NCI-H1694 treated with DMSO at 0.1 percent for 48 hours (cell line): ENCODE measurements around the gene ECSIT.
A peak's percentile ranks its signal among the peaks of the same experiment; 100 is the strongest.

Experiments
- DNase-seq: peaks from one replicate; lab custom pipeline; 2025; lab: John Stamatoyannopoulos, UW

Gene ECSIT

DNA sequence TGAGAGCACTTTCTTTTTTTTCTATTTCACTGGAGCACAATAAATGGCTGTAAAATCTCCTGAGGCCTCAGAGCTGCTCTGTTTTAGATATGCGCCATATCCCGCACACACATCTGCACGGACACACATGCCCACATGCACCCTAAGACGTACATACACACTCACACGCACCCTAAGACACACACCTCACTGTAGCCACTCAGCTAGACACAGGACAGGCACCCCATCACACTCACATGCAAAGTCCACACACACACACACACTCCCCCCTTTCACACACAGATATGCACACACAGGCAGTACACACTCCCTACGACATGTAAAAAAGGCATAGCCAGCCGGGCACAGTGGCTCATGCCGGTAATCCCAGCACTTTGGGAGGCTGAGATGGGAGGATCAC, 21.3 kb upstream of the ECSIT start:
- no peak for DNase-seq

DNA sequence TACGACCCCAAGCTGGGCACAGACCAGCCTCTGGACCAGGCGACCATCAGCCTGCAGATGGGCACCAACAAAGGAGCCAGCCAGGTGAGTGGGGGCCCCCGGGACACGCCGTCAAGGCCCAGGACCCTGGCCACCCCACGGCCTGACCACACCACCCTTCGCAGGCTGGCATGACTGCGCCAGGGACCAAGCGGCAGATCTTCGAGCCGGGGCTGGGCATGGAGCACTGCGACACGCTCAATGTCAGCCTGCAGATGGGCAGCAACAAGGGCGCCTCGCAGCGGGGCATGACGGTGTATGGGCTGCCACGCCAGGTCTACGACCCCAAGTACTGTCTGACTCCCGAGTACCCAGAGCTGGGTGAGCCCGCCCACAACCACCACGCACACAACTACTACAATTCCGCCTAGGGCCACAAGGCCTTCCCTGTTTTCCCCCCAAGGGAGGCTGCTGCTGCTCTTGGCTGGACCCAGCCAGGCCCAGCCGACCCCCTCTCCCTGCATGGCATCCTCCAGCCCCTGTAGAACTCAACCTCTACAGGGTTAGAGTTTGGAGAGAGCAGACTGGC, 20.5 kb upstream of the ECSIT start:
- DNase-seq: no peak

DNA sequence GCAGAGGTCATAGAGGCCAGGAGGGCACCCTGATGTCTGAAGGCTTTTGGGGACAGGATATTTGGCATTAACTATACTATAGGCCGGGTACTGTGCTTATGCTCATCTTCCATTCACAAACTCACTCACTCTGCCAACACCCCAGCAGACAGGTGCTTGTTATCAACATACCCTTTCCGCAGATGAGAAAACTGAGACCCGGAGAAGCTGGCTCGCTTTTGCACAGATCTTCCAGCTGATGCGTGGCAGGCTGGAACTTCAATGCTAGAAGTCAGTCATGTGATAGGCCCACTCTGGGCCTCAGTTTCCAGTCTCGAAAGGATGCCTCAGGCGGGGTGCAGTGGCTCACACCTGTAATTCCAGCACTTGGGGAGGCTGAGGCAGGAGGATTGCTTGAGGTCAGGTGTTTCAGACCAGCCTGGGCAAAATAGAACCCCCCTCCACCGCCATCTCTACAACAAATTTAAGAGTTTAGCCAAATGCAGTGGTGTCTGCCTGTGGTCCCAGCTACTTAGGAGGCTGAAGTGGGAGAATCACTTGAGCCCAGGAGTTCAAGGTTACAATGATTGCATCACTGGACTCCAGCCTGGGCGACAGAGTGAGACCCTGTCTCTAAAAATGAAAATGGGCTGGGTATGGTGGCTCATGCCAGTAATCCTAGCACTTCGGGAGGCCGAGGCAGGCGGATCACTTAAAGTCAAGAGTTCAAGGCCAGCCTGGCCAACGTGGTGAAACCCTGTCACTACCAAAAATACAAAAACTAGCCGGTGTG, 19.2 kb upstream of the ECSIT start:
- no peak for DNase-seq

DNA sequence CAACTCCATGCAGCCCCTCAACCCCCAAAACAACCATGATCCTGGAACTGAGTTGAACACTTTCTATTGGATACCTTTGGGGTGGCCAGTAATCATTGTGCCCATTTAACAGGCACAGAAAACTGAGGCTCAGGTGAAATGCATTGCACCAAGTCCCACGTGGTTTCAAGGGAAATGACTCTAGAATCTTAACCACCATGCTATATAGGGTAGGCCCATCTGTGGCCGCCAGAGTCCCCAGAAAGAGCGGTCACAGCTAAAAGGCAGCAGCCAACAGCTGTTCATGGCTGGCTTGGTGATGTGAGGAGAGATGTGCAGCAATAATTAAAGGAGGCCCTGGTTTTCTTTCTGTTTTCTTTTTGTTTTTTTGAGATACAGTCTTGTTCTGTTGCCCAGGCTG, 12.3 kb upstream of the ECSIT start:
- DNase-seq: no peak

DNA sequence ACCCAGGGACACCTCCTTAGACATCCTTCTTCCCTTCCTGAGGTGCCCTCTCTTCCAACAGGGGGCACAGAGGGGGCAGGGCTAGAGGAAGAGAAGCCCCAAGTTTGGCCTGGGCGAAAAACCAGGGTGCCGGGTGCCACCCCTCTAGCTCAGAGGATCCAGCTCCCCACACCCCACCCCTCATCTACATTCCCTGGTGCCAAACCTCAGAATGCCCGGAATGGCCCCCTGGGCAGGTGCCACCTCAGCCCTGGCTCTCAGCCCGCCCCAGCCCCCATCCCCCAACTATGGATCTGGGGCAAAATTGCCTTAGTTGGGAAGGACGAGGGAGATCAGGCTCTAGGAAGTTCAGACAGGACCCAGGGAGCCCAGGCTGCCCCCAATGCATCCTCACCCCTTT, 11.7 kb upstream of the ECSIT start:
- no peak for DNase-seq

DNA sequence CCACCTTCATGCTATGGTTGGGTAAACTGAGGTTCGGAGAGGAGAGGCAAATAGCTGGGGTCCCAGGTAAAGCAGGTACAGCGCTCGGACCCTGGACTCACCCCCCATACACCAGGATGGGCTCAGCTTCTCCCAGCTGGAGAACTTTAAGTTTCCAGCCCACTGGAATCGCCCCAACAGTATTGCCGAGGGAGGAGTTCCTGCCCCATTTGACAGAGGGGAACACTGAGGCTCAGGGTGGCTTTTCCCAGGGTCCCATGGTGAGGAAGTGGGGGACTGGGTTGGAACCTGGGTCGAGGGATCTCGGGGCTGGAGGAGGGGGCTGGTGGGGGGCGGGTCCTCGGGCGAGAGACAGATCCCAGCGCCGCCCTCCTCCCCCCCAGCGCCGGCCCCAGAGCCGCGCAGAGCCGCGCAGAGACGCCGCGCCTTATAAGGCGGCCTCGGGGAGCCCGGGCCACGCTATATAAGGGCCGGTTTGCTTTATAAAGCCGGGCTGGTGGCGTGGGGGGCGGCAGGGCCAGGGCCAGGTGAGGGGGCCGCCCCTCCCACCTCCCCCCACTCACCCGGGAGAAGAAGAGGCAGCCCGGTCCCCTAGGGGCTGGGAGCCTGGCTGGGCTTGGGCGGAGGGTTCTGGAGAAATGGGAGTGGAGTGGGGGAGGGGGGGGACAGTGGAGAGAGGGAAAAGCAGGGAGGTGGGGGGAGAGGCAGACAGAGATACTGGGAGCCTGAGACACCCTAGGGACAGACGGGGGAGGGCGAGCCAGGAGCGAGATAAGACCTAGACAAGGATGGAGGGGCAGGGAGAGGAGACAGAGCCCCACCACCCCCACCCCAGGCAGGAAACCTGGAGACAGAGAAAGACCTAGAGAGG, 10.8 kb upstream of the ECSIT start:
- DNase-seq: no peak

DNA sequence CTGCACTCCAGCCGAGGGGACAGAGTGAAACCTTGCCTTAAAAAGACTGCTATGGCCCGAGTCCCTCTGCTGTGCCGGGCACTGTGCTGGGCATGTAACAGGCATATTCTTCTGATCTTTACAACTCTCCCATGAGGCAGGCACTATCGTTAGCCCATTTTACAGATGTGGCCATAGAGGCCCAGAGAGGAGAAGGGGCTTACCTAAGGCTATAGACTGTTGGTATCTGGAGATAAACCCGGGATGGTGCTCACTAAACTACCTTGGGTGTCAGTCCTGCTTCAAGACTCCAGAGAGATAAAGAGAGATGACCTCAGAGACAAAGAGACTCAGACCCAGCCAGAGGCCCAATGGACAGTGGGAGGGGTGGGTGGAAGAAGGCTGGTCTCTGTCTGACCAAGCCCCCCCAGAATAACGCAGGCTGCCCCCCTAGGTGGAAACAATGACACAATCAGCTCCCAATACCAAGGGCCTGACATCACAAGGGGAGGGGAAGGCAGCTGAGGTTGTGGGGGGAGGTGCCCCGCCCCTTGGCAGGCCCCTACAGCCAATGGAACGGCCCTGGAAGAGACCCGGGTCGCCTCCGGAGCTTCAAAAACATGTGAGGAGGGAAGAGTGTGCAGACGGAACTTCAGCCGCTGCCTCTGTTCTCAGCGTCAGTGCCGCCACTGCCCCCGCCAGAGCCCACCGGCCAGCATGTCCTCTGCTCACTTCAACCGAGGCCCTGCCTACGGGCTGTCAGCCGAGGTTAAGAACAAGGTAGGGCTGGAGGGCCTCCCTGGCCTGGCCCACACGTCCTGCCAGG, 9.5 kb upstream of the ECSIT start, which contains the start of gene CNN1:
TSS of gene CNN1 (plus strand) at position 620 of the 805 bp plus-strand sequence. CDS start at position 697, 77 bp downstream.
- no peak for DNase-seq

DNA sequence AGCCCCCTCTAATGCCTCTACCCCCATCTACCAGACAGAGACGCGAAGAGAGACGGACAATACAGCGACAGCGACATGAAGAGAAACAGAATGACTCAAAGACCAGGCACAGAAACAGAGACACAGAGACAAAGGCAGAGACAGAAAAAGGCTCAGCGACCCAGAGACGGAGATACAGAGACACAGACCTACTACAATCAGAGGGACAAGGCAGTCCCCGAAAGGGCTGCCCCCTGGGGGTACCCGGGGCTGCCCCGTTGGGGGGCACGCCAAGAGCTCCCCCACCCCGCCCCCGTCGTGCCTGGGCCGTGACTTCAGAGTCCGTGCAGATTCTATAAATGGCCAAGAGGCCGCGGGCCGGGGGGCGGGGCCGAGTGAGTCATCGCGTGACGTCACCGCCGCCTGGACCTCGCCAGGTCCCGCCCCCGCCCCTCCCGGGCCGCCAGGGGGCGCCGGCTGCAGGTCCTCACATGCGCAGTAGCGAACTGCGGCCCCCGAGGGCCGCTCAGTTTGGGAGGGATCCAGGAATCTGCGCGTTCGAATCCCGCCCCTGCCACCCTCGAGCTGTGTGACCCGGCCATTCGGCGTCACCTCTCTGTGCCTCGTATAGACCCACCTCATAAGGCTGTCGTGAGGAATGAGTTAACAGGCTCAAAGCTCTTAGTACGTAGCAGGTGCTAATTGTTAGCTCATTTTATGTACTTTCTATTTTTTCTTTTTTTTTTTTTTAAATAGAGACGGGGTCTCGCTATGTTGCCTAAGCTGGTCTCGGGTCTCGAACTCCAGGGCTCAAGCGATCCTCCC, 7.1 kb upstream of the ECSIT start:
- DNase-seq: peak; percentile 29

DNA sequence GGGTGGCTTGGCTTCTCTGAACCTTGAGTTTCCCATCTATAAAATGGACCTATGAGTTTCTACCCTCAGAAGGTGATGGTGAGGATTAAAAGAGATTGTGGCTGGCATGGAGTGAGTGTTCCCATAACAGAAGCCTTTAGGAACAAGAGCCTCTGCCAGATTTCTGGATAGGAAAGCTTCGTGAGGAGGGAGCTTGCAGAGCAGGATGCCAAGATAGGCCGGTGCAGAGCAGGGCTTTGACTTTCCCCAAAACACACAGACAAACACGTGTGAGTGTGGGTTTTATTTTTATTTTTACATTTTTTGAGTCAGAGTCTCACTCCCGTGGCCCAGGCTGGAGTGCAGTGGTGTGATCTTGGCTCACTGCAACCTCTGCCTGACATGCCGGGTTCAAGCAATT, 6.0 kb upstream of the ECSIT start:
- no peak for DNase-seq

DNA sequence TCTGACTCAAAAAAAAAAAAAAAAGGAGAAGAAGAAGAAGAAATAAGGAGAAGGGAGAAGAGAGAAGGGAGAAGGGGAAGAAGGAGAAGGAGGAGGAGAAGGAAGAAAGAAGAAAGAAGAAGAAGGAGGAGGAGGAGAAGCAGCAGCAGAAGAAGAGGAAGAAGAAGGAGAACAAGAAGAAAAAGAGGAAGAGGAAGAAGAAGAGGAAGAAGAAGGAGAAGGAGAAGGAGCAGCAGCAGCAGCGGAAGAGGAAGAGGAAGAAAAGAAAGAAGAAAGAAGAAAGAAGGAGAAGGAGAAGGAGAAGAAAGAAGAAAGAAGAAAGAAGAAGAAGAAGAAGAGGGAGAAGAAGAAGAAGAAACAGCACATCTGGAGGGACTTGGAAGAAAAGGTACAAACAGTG, 5.6 kb upstream of the ECSIT start:
- no peak for DNase-seq

DNA sequence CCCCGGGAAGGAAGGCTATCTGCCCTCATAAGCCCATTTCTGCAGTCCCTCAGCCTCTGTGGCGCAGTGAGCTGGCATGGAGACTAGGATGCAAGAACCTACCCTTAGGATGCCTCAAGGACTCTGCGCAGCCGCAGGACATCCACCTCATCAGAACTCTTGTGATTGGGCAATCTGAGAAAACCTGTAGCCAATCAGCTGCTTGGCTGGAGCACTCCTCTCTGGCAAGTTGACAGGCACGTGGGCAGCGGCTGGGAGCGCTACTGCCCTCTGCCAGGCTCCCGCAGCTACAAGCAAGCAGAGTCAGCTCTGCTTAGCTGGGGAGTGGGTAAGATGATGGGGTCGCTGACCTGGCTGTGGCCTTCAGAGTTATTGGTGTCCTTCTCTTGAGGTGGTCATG, 1.5 kb upstream of the ECSIT start:
- peak; percentile 81 for DNase-seq

DNA sequence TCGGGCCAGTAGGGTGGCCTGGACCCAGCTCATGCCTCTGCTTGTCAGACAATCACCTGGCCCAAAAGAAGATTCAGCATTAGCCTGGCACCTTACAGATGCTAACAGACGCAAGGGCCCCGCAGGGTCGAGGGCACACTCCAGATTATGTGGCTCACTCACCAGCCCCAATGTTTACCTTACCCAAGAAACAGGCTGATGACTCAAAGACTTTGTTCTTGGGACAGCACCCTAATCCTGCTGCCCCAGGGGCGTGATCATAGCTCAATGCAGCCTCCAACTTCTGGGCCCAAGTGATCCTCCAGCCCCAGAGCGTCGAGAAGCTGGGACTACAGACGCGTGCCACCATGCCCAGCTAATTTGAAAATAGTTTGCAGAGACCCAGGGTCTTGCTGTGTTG, 9.8 kb downstream of the ECSIT start:
- no peak for DNase-seq

DNA sequence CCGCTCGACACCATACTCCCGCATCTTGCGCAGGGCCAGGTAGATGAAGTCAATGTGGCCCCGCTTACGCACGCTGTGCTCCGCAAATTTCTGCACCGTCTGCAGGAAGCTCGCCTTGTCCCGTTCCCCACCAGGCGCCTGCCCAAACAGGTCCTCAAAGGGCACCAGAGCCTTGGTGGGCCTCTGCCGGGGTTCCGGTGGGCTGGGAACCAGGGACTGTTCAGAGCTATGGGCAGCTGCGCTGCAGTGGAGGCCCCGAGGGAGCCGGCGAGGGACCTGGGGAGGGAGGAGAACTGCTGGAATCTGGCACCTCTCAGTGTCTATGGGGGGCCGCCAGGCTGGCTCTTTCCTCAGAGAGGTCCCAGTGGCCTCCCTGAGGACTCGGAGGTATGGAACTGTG, 15.0 kb downstream of the ECSIT start:
- DNase-seq: no peak

DNA sequence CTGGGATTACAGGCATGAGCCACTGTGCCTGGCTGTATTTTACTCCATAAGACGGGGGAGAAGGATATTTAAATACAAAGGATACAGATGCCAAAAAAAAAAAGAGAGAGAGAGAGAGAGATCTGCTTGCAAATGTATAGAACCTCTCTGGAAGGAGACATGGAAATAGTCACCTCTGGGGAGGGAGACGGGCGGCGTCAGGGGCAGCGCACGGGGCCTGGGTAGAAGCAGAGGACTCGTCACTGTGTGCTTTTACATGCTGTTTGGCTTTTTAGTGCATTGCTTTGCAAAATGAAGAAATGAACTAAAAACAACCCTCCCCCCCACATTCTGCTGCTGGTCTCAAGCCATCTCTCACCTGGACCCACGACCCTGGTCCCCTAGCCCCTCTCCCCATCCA, 18.5 kb downstream of the ECSIT start:
- DNase-seq: no peak

DNA sequence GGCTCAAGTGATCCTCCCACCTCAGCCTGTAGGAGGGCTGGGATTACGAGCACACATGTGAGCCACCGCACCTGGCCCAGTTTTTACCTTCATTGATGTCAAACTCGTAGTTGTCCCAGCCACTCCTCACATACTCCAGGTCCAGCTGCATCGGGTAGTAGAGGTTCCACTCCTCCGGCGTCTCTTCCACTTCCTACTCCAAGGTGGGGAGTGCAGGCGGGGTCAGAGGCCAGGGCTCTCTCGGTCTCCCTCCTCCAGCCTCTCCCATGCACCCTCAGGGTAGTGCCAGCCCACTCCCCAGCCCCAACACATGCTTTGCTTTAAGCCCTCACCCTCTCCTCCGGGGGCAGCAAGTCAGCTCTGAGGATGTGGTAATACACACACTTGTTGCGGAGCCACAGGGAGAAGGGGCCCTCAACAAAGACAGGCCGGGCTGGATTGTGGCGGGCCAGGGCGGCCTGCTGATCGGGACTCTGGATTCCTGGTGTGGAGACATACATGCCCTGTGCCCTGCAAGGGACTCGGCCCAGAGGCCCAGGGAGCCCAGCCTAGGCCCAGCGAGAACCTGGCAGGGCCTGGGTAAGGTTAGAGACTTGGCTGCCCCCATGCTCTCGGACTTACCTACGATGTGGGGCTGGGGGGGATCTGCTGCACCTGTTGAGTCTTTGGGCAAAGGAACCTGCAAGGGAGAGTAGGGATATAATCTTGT, 21.4 kb downstream of the ECSIT start:
- no peak for DNase-seq

DNA sequence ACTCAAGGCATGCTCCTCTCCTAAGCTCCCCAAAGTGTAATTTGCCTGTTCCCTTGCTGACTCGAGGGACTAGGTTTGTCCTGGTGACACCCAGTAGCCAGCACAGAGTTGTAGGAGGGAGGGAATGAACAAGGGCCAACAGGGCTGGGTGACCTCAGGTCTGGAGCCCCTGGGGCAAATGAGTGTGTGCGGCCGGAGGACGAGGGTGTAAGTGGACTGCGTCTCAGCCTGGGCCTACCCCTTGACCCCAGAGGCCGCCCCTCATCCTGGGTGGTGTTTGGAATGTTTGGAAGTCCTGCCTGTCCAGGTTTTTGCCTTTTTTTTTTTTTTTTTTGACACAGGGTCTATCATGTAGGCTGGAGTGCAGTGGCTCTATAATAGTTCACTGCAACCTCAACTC, 22.0 kb downstream of the ECSIT start:
- no peak for DNase-seq

DNA sequence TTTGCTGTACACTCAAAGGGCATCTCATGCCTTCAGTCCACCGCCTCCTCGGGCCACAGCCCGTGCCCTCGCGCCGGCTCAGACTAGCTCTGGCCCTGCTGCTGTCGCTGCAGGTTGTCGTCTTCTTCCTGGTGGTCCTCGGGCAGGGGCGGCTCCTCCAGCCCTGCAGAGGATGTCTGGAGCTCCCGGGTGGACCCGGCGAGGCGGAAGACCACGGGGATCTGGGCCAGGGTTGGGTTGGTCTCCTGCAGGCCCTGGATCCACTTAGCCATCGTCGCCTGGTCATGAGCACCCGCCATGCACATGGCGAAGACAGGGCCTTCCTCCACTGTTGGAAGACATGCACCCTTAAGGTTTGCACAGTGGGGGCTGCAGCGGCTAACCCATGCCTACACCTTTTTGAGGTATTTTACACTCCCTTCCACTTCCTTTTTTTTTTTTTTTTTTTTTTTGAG, 22.8 kb downstream of the ECSIT start:
- DNase-seq: no peak

DNA sequence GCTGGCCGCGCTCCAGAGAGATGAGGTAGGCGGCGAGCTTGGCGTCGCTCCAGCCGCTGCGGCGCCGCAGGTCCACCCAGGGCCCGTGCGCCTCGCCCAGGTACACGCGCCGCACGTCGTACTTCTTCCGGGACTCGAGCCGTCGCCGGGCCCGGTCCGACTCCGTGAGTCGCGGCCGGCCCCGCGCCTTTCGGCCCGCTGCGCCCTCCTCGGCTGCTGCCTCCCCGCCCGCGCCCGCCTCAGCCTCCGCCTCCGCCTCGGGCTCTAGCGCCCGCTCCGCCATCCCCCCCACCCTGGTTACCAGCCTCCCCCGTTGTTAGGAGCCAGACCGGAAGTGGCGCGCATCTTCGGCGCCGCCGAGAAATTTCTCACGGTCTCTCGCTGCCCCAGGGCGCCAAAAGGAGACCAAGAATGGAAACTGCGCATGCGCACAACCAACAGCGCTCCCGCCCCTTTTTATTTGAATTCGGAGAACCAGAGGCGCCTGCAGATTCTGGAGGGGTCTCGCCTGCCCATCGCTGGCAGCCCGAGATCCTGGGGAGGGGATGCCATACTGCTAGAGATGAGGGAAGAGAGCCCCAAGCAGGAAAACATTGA, 23.3 kb downstream of the ECSIT start, which contains the start of gene ZNF653:
TSS of gene ZNF653 (minus strand) at position 336 of the 597 bp plus-strand sequence. CDS start at position 283, 53 bp downstream.
- DNase-seq: peak; percentile 87

DNA sequence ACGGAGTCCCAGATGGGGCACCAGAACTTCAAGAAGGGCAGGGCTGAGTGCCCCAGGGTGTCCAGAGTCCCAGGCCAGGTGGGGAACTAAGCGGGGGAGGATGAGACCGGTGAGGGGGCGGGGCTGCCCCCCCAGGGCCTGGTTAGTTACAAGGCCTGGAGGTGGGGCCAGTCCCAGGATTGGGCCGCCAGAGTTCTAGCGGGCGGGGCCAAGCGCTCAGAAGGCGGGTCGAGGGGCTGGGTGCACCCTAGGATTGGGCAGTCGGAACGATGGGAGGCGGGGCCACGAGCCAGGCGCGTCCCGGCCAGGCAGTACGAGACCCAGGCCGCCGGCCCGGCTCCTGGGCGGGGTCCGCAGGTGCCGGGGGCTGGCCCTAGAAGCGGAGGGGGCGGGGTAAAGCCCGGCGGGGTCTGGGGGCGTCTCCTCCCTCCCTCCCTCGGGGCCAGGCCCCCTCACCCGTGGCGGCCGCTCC, 23.9 kb downstream of the ECSIT start:
- DNase-seq: peak; percentile 80
